WTC11 (cell line): ENCODE measurements around the gene KDM4B.

ENCODE experiments used
- ATF1 ChIP-seq: sonication (generic); formaldehyde crosslinking; IDR thresholded peaks from 2 replicates; pipeline ENCODE4 v1.8.1; 2023; ENCODE audit warnings: mild to moderate bottlenecking, moderate library complexity, missing genetic modification reagents
- CREM ChIP-seq: sonication (generic); formaldehyde crosslinking; IDR thresholded peaks from 2 replicates; pipeline ENCODE4 v1.8.1; 2022; ENCODE audit warnings: mild to moderate bottlenecking, missing genetic modification reagents, moderate library complexity
- CTCF ChIP-seq: fragments of 200-600 bp; IDR thresholded peaks from 2 replicates; pipeline ENCODE4 v1.8.0; 2022; ENCODE audit warnings: antibody characterized with exemption
- ELF4 ChIP-seq: sonication (generic); formaldehyde crosslinking; IDR thresholded peaks from 2 replicates; pipeline ENCODE4 v1.8.1; 2022; ENCODE audit warnings: low read depth, mild to moderate bottlenecking, moderate library complexity, missing genetic modification reagents
- FOXP1 ChIP-seq: sonication (generic); formaldehyde crosslinking; IDR thresholded peaks from 2 replicates; pipeline ENCODE4 v1.8.0; 2022; ENCODE audit warnings: missing genetic modification reagents, mild to moderate bottlenecking, moderate library complexity, borderline replicate concordance
- GRHL2 ChIP-seq: fragments of 250-450 bp; sonication (Bioruptor Pico); IDR thresholded peaks from 2 replicates; pipeline ENCODE4 v1.8.0; 2022; ENCODE audit warnings: mild to moderate bottlenecking, moderate library complexity; ENCODE audit not compliant: insufficient replicate concordance, severe bottlenecking
- JUN ChIP-seq: sonication (generic); formaldehyde crosslinking; IDR thresholded peaks from 2 replicates; pipeline ENCODE4 v1.8.0; 2023; ENCODE audit warnings: mild to moderate bottlenecking, missing genetic modification reagents
- SMAD3 ChIP-seq: sonication (generic); formaldehyde crosslinking; IDR thresholded peaks from 2 replicates; pipeline ENCODE4 v1.8.0; 2022; ENCODE audit warnings: missing genetic modification reagents, mild to moderate bottlenecking, borderline replicate concordance
- USF2 ChIP-seq: sonication (generic); formaldehyde crosslinking; IDR thresholded peaks from 2 replicates; pipeline ENCODE4 v1.8.1; 2023; ENCODE audit warnings: mild to moderate bottlenecking, missing genetic modification reagents, moderate library complexity
- ZBTB21 ChIP-seq: sonication (generic); formaldehyde crosslinking; IDR thresholded peaks from 2 replicates; pipeline ENCODE4 v1.8.1; 2023; ENCODE audit warnings: mild to moderate bottlenecking, missing genetic modification reagents, borderline replicate concordance
- ZNF121 ChIP-seq: sonication (generic); formaldehyde crosslinking; IDR thresholded peaks from 2 replicates; pipeline ENCODE4 v1.8.0; 2023; ENCODE audit warnings: missing genetic modification reagents
- ZNF219 ChIP-seq: sonication (generic); formaldehyde crosslinking; IDR thresholded peaks from 2 replicates; pipeline ENCODE4 v1.8.0; 2023; ENCODE audit warnings: missing genetic modification reagents, mild to moderate bottlenecking, borderline replicate concordance
- ZNF423 ChIP-seq: fragments of 250-450 bp; sonication (Bioruptor Pico); IDR thresholded peaks from 2 replicates; pipeline ENCODE4 v2.1.2; 2022; ENCODE audit warnings: mild to moderate bottlenecking, moderate library complexity

DNA sequence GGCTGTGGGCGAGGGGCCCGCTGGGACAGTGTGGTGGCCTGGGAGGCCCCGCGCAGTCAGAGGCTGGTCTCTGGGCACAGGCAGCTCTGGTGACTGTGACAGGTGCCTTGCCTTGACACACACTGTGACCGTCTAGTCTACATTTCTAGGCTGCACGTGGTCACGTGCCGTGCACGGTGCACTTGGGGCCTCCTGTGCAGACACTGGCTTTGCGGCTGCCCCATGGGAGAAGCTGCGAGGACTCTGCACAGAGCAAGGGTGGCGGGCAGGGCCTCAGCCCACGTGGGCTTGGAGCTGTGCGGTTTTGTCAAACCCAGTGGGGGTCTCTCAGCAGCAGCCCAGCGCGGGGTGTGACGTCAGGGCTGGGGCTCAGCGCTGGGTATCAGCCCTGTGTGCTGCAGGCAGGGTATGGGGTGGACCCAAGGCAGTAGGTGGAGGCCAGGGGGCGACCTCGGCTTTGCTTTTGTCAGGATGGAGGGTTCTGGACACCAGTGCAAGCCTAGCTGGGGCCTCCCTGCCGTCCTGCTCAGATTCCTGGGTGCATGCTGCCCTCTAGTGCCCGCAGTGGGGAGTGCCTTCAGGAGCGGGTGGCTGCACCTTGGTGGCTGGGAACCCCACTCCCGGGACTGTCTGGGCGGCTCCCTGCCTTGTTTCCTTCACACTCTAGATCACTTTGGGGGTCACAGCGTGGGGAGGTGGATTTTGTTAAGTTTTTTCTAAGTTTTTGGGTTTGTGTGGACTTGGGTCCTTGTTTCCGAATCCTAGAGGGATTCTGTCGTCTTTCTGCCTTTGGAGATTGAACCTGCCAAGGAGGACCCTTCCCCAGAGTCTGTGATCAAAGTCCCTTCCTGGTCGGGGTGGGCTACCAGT, 62.6 kb downstream of the KDM4B start:
- TF ChIP-seq CTCF (peak; percentile 91), ZNF219 (no peak), USF2 (CRISPR knock-in tag) (no peak), CREM (CRISPR knock-in tag) (no peak), FOXP1 (CRISPR knock-in tag) (no peak), JUN (CRISPR knock-in tag) (no peak), ZNF423 (0 out of 2 replicates have a peak, but pooled peaks have one; percentile 12), ZNF121 (CRISPR knock-in tag) (peak; percentile 89), ZBTB21 (CRISPR knock-in tag) (no peak), ATF1 (CRISPR knock-in tag) (no peak), ELF4 (CRISPR knock-in tag) (no peak), GRHL2 (no peak), SMAD3 (CRISPR knock-in tag) (no peak)
